Peyer's patch (tissue), 4 donors: Measurements from ENCODE around the gene GPD2.

Source experiments
- CTCF ChIP-seq, 6 experiments: fragments of 450-650 bp in 4 of 6; fragments of 200-600 bp in 2 of 6; sonication (generic) in 1 of 6; IDR thresholded peaks; one replicate each; pipeline ENCODE4 v1.5.1; 2017 to 2019; ENCODE audit warnings: antibody characterized with exemption in 6 of 6, mild to moderate bottlenecking in 3 of 6, moderate library complexity in 1 of 6
- POLR2A ChIP-seq, 2 donors: fragments of 450-650 bp; IDR thresholded peaks; one replicate each; pipeline ENCODE4 v1.5.1; 2017; ENCODE audit warnings: antibody characterized with exemption in 2 of 2, mild to moderate bottlenecking in 2 of 2, moderate library complexity in 2 of 2

- TF ChIP-seq CTCF (IDR thresholded peaks at IDR 0.05) (no peak), POLR2A (IDR thresholded peaks at IDR 0.05) (no peak)
These were observed 44.2 kb downstream of the GPD2 start for GRCh38 chr2:156480376-156480775.
